SU-DHL-6 (cell line): ENCODE measurements around the gene RETREG1.

ENCODE experiments used
- H2AFZ ChIP-seq: fragments of 200-600 bp; sonication (generic); 2 replicates; pipeline ENCODE4 v1.6.1; 2014; ENCODE audit warnings: low read depth, mild to moderate bottlenecking, moderate library complexity, mixed read lengths, antibody characterized with exemption, low read length; ENCODE audit not compliant: severe bottlenecking
- H3F3A ChIP-seq: fragments of 200-600 bp; shearing (Covaris generic); 2 replicates; pipeline ENCODE4 v1.6.0; 2016; ENCODE audit warnings: antibody characterized with exemption, mild to moderate bottlenecking; ENCODE audit not compliant: insufficient read depth
- H3K27ac ChIP-seq: fragments of 200-600 bp; sonication (generic); 2 replicates; pipeline ENCODE4 v1.5.1; 2016; ENCODE audit warnings: low read depth, mild to moderate bottlenecking, low read length, moderate library complexity, mixed read lengths
- H3K27me3 ChIP-seq: fragments of 200-600 bp; sonication (generic), shearing (Covaris generic); 2 replicates; pipeline ENCODE4 v1.6.0; 2014; ENCODE audit warnings: mild to moderate bottlenecking, low read length
- H3K36me3 ChIP-seq: fragments of 200-600 bp; sonication (generic); 2 replicates; pipeline ENCODE4 v1.6.1; 2014; ENCODE audit warnings: mild to moderate bottlenecking, low read length, mixed read lengths
- H3K4me2 ChIP-seq: fragments of 300-600, 200-600 bp; shearing (Covaris generic), sonication (generic); 2 replicates; pipeline ENCODE4 v1.6.0; 2014; ENCODE audit warnings: low read length, low read depth, mild to moderate bottlenecking; ENCODE audit not compliant: poor library complexity, severe bottlenecking
- H3K4me3 ChIP-seq: fragments of 200-600 bp; sonication (generic); 2 replicates; pipeline ENCODE4 v1.5.1; 2014; ENCODE audit warnings: antibody characterized with exemption, low read length, mild to moderate bottlenecking, mixed read lengths; ENCODE audit not compliant: insufficient read depth, poor library complexity, severe bottlenecking
- H3K79me2 ChIP-seq: fragments of 200-600 bp; sonication (generic); 2 replicates; pipeline ENCODE4 v1.6.1; 2014; ENCODE audit warnings: mild to moderate bottlenecking, low read length, moderate library complexity; ENCODE audit not compliant: insufficient read depth
- H3K9ac ChIP-seq: fragments of 200-600 bp; sonication (generic); 2 replicates; pipeline ENCODE4 v1.7.0; 2014; ENCODE audit warnings: mild to moderate bottlenecking, low read length
- H3K9me2 ChIP-seq: fragments of 200-600 bp; sonication (generic); replicated peaks from 2 replicates; pipeline ENCODE4 v1.6.1; 2014; ENCODE audit warnings: low read length; ENCODE audit not compliant: insufficient read depth
- H3K9me3 ChIP-seq: fragments of 200-600 bp; sonication (generic); 2 replicates; pipeline ENCODE4 v1.6.1; 2014; ENCODE audit warnings: low read length, mixed read lengths; ENCODE audit not compliant: insufficient read depth
- H4K20me1 ChIP-seq: fragments of 200-600 bp; sonication (generic); 2 replicates; pipeline ENCODE4 v1.6.1; 2014; ENCODE audit warnings: low read depth, mild to moderate bottlenecking, antibody characterized with exemption, low read length, moderate library complexity, mixed read lengths
- EZH2phosphoT487 ChIP-seq: fragments of 200-600 bp; sonication (generic), shearing (Covaris generic); conservative IDR thresholded peaks from 2 replicates; pipeline ENCODE4 v1.6.1; 2018; ENCODE audit warnings: mild to moderate bottlenecking, antibody characterized with exemption, low read length, moderate library complexity, mixed read lengths
- TF ChIP-seq, protein P1 (sequence below): fragments of 200-600 bp; sonication (generic); IDR thresholded peaks from one replicate; pipeline ENCODE4 v1.5.1; 2017; ENCODE audit warnings: antibody characterized with exemption, mild to moderate bottlenecking, low read length, moderate library complexity; ENCODE audit not compliant: insufficient read depth, poor library complexity, severe bottlenecking

The RETREG1 gene

DNA sequence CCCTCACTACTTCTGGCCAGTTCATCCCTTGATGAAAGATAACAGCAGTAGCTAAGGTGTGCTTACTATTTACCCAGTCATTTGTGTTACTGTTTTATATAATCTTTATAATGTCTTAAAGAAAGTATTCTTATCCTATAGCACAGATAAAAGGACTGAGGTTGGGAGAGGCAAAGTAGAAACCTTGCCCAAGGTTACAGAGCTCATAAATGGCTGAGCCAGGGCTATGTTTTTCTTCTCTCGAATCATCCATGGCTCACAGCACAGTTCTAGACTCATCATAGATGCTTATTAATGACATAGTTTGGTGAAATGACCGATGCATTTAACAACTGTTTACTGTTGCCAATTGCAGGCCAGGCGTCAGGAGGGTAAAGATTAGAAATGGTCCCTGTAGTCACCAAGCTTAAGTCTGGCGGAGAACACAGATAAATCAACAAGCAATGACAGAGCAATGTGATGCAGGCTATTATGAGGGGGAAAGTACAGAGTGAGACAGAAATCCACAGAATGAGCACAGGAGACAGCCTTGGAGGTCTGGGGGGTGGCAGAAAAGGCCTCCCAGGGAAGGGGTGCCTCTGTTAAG lies 85.6 kb downstream of the RETREG1 start:
- H3F3A ChIP-seq = no peaks in the 10 kb centered on the region
- H3K9ac ChIP-seq = no peak overlapping the region
- no peak overlapping the region for H2AFZ ChIP-seq
- no peaks in the 10 kb centered on the region for H3K36me3 ChIP-seq
- no peaks in the 10 kb centered on the region for H3K79me2 ChIP-seq
- H4K20me1 ChIP-seq = no peaks in the 10 kb centered on the region
- no peak overlapping the region for H3K27ac ChIP-seq
- no peaks in the 10 kb centered on the region; the same call in 1 of the 2 replicates for H3K27me3 ChIP-seq
- no peaks in the 10 kb centered on the region for H3K9me3 ChIP-seq
- H3K9me2 ChIP-seq = no peaks in the 10 kb centered on the region
- no peak overlapping the region for H3K4me2 ChIP-seq
- TF ChIP-seq EZH2phosphoT487 = no peak
- TF ChIP-seq, protein P1, sequence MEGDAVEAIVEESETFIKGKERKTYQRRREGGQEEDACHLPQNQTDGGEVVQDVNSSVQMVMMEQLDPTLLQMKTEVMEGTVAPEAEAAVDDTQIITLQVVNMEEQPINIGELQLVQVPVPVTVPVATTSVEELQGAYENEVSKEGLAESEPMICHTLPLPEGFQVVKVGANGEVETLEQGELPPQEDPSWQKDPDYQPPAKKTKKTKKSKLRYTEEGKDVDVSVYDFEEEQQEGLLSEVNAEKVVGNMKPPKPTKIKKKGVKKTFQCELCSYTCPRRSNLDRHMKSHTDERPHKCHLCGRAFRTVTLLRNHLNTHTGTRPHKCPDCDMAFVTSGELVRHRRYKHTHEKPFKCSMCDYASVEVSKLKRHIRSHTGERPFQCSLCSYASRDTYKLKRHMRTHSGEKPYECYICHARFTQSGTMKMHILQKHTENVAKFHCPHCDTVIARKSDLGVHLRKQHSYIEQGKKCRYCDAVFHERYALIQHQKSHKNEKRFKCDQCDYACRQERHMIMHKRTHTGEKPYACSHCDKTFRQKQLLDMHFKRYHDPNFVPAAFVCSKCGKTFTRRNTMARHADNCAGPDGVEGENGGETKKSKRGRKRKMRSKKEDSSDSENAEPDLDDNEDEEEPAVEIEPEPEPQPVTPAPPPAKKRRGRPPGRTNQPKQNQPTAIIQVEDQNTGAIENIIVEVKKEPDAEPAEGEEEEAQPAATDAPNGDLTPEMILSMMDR = no peak
- H3K4me3 ChIP-seq = no peak overlapping the region

DNA sequence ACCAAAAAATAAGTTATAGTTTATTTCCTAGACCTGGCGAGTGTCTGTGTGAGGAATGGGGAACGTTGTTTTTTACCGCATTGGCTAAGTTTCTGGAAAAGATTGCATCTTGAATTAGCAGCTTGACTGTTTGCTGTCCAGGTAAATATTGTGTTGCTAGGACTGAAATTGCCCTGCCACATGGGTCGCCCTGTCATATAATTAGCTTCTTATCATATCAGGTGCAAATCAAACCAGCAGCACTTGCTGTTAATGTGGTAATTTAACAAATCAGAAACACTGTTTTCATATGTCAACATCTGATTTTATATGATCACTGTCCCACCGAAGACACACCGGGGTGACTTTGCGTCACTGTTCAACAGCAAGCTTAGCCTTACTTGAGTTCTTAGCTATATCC lies 87.5 kb downstream of the RETREG1 start:
- H3K79me2 ChIP-seq = no peaks in the 10 kb centered on the region
- no peaks in the 10 kb centered on the region for H3F3A ChIP-seq
- no peaks in the 10 kb centered on the region for H3K9me2 ChIP-seq
- no peaks in the 10 kb centered on the region for H3K9me3 ChIP-seq
- no peak overlapping the region for H3K4me2 ChIP-seq
- no peaks in the 10 kb centered on the region; the same call in 1 of the 2 replicates for H3K27me3 ChIP-seq
- H3K9ac ChIP-seq = no peak overlapping the region
- H3K27ac ChIP-seq = no peak overlapping the region
- no peaks in the 10 kb centered on the region for H3K36me3 ChIP-seq
- TF ChIP-seq EZH2phosphoT487 = no peak
- TF ChIP-seq, protein P1 = no peak
- no peak overlapping the region for H3K4me3 ChIP-seq
- H2AFZ ChIP-seq = no peak overlapping the region
- H4K20me1 ChIP-seq = no peaks in the 10 kb centered on the region

DNA sequence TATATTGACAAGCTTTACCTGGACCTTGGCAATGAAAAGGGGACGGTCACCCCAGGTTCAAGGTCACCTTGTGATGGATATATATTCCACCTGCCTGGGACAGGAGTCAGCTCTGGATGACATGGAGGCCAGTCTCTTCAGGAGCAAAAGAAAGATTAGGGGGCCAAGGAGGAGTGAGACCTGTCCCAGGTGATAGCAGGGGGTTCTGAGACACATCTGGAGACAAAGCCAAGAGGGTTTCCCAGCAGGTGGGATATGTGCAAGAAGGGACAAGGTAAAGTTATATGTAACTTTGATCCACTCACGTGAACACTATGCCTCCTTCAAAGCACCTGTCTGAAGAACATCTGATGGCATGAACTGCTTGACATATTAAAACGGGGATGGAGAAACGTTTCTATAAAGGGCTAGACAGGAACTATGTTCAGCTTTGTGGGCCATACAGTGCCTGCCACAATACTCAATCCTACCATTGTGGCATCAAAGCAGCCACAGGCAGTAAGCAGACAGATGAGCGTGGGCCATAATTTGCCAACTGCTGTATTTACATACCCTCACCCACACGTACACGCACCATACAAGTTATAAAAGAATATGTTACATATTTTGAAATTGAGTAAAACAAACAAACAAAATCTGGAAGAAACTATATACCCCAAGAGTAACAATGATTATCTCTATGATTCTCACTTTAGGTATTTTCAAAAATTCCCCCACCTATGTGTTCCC lies 88.3 kb downstream of the RETREG1 start:
- H3K27ac ChIP-seq = no peak overlapping the region
- no peaks in the 10 kb centered on the region for H3K36me3 ChIP-seq
- TF ChIP-seq, protein P1 = no peak
- TF ChIP-seq EZH2phosphoT487 = no peak
- no peaks in the 10 kb centered on the region for H4K20me1 ChIP-seq
- no peak overlapping the region for H2AFZ ChIP-seq
- no peak overlapping the region for H3K9ac ChIP-seq
- no peaks in the 10 kb centered on the region for H3K79me2 ChIP-seq
- no peaks in the 10 kb centered on the region; the same call in 1 of the 2 replicates for H3K27me3 ChIP-seq
- H3K9me2 ChIP-seq = no peaks in the 10 kb centered on the region
- H3K4me2 ChIP-seq = no peak overlapping the region
- no peaks in the 10 kb centered on the region for H3K9me3 ChIP-seq
- no peak overlapping the region for H3K4me3 ChIP-seq
- no peaks in the 10 kb centered on the region for H3F3A ChIP-seq
